Erythroblast (primary cell): ENCODE results near the gene SLC38A8.

Source experiments
- GATA1 ChIP-seq: IDR thresholded peaks from 2 replicates; pipeline ENCODE4 v1.6.1; 2011; ENCODE audit warnings: low read depth, mild to moderate bottlenecking, control low read depth, low read length, moderate library complexity
- POLR2A ChIP-seq: IDR thresholded peaks from 2 replicates; pipeline ENCODE4 v1.6.1; 2011; ENCODE audit warnings: mild to moderate bottlenecking, low read length

- TF ChIP-seq POLR2A (no peak), GATA1 (no peak)
Measured at GRCh38 chr16:83968306-83968851, 74.2 kb downstream of the SLC38A8 start.
